GM18861 (cell line): Measurements from ENCODE around the gene C5.
"Not testable (repeated sequence)": the region's sequence is repeated elsewhere in the genome, so short reads cannot be mapped to it uniquely, and the experiment has no call there.

Experiments used
- ATAC-seq: cut with Tn5 transposase; IDR thresholded peaks from one replicate; pipeline ENCODE4 v1.9.1; 2021; ENCODE audit not compliant: unreplicated experiment

Gene C5

GRCh38 chr9:120982836-120983235 lies 67.2 kb downstream of the C5 start:
- ATAC-seq, result no peak

- no peak for ATAC-seq
These were observed 69.1 kb downstream of the C5 start for GRCh38 chr9:120980951-120981350.

GRCh38 chr9:120979797-120980196 lies 70.3 kb downstream of the C5 start:
- ATAC-seq, result no peak

- no peak for ATAC-seq
These were observed 71.1 kb downstream of the C5 start for GRCh38 chr9:120978987-120979386.

GRCh38 chr9:120977321-120977720 lies 72.8 kb downstream of the C5 start:
- no peak for ATAC-seq

- no peak for ATAC-seq
These were observed 75.2 kb downstream of the C5 start for GRCh38 chr9:120974921-120975320.

- no peak for ATAC-seq
These were observed 75.9 kb downstream of the C5 start for GRCh38 chr9:120974181-120974580.

- ATAC-seq, result no peak
These were observed 78.1 kb downstream of the C5 start for GRCh38 chr9:120971938-120972337.

- not testable (repeated sequence) for ATAC-seq
These were observed 78.6 kb downstream of the C5 start for GRCh38 chr9:120971471-120971870.

- ATAC-seq, result no peak
These were observed 79.8 kb downstream of the C5 start for GRCh38 chr9:120970244-120970643.

- no peak for ATAC-seq
These were observed 84.1 kb downstream of the C5 start for GRCh38 chr9:120966013-120966369.

GRCh38 chr9:120965344-120966012 lies 84.6 kb downstream of the C5 start:
- ATAC-seq, result no peak

- no peak for ATAC-seq
These were observed 88.1 kb downstream of the C5 start for GRCh38 chr9:120961936-120962335.

GRCh38 chr9:120960001-120960400 lies 90.1 kb downstream of the C5 start:
- no peak for ATAC-seq

GRCh38 chr9:120956862-120957261 lies 93.2 kb downstream of the C5 start:
- no peak for ATAC-seq

GRCh38 chr9:120951960-120952618 lies 98.0 kb downstream of the C5 start:
- no peak for ATAC-seq

- no peak for ATAC-seq
These were observed 99.4 kb downstream of the C5 start for GRCh38 chr9:120950421-120951388.

- no peak for ATAC-seq
These were observed 100.8 kb downstream of the C5 start for GRCh38 chr9:120949290-120949689.

- ATAC-seq, result no peak
These were observed 101.3 kb downstream of the C5 start for GRCh38 chr9:120948824-120949223.

GRCh38 chr9:120947222-120947621 lies 102.9 kb downstream of the C5 start:
- ATAC-seq, result no peak

- ATAC-seq, result no peak
These were observed 103.8 kb downstream of the C5 start for GRCh38 chr9:120946259-120946658.

GRCh38 chr9:120944948-120945347 lies 105.1 kb downstream of the C5 start:
- no peak for ATAC-seq
